ENCODE measurements around the gene ZCCHC7. TPM values are rescaled to one million over a fixed set of nuclear protein-coding genes. Genes with fewer than 3 reads are reported as not detected.
"Not testable (repeated sequence)": the region's sequence is repeated elsewhere in the genome, so short reads cannot be mapped to it uniquely, and the experiment has no call there.

The ZCCHC7 gene
- total RNA-seq, 1 donor from 2014 or later = 20.9 TPM

DNA sequence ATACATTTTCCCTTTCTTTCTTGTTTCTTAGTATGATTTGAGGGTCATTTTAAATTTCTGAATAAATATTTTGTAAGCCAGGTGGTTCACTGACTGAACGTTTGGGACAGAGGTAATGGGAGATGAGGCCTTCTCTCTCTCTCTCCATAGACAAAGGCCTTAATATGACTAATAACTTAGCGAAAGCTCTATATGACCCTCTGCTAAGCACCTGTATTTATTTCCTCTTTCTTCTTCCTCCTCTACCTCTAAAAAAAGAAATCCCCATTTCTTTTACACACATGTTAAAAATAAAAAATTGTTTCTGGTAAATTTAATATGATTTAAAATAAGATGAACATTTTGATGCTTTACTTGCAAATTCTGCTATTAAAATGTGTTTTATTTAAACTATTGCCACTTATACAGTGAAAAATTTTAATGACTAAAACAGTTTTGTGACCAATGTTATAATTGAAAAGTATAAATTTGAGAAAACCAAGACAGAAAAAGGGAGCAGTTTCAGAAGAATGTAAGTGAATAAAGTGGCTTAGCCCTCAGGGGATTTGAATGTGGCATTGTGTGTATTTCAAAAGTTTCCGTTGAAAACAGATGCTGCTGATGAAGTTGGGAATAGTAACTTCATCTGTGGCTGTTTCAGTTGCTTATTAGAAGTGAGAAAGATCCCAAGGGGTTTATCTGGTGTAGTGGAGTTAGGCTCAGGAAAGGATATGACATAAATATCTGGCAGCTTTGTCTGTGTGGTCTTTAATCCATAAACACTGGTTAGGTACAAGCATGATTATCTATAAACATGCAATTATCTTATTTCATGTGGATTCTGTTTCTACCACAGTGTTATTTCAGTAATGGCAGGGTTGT, 173.5 kb downstream of the ZCCHC7 start:
- DNase-seq (ENCODE audit: low read depth) = no peak

DNA sequence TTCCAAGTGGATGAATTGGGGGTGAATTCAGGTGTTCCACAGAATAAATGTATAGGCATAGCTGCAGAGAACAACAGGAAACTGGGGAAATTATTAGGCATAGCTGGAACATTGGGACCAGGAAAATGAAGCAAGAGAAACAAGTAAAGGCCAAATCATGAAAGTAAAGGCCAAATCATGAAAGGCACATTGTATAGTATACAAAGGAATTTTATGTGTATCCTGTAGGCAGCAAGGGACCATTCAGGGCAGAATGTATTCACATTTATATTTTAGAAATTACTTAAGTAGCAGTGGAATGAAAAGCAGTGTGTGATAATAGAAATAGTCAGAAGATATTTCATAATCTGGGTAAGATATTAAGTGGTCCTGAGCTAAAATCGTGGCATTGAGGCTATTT, 174.8 kb downstream of the ZCCHC7 start:
- DNase-seq (ENCODE audit: low read depth) = no peak

- DNase-seq (ENCODE audit: low read depth) = no peak
These were observed 175.4 kb downstream of the ZCCHC7 start for GRCh38 chr9:37295796-37296195.

GRCh38 chr9:37297592-37297991, 177.2 kb downstream of the ZCCHC7 start:
- DNase-seq (ENCODE audit: low read depth) = no peak

- DNase-seq (ENCODE audit: low read depth) = peak; percentile 30
These were observed 180.2 kb downstream of the ZCCHC7 start for GRCh38 chr9:37300620-37301019.

DNA sequence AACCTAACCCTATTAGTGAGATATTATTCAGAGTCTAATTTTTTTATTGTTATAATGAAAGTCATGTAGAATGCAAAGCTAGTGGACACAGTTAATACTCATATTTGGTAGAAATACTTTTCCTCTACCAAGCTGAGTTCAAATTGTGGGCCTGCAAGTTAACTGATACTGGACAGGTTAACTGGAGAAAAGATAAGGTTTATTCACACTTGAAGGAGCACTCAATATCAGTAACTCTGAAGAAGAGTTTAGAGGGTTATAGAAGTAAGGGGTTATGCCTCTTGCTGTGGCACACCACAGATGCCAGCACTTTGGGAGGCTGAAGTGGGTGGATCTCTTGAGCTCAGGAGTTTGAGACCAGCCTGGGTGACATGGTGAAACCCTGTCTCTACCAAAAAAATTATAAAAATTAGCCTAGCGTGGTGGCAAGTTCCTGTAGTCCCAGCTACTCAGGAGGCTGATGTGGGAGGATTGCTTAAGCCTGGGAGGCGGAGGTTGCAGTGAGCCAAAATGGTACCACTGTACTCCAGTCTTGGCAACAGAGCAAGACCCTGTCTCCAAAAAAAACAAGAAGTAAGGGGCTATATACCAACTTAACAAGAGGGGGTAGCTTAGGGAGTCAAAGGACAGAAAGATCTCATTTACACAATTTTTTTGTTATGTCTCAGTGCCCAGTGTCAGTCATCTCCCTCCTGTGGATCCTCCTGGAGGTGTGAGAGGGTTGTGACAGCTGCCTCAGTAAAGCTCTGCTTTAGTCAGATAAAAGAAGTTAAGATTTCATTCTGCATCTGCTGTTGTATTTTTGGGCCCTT, 180.9 kb downstream of the ZCCHC7 start:
- DNase-seq (ENCODE audit: low read depth) = no peak

- DNase-seq (ENCODE audit: low read depth) = no peak
These were observed 181.4 kb downstream of the ZCCHC7 start for GRCh38 chr9:37301854-37302172.

- DNase-seq (ENCODE audit: low read depth) = no peak
These were observed 181.9 kb downstream of the ZCCHC7 start for GRCh38 chr9:37302277-37302676.

- DNase-seq (ENCODE audit: low read depth) = not testable (repeated sequence)
These were observed 182.9 kb downstream of the ZCCHC7 start for GRCh38 chr9:37303272-37303671.

DNA sequence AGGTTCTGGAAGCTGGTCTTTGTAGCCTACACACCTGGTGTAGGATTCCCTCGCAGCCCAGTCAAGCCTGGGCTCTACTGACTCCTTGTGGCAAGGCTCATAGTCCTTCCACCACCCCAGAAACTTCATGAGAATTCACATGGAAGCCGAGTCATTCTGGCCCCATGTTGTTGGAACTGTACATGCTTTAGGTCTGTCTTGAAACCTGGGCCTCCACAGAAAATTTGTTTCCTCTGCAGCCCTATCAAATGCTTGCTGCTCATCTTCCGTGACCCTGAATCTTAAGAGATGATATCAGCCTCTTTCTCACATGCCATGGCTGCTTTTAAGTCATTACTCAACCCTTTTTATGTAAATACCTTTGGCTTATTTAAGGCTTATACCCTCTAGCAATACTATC, 188.8 kb downstream of the ZCCHC7 start:
- peak; percentile 12 for DNase-seq (ENCODE audit: low read depth)

DNA sequence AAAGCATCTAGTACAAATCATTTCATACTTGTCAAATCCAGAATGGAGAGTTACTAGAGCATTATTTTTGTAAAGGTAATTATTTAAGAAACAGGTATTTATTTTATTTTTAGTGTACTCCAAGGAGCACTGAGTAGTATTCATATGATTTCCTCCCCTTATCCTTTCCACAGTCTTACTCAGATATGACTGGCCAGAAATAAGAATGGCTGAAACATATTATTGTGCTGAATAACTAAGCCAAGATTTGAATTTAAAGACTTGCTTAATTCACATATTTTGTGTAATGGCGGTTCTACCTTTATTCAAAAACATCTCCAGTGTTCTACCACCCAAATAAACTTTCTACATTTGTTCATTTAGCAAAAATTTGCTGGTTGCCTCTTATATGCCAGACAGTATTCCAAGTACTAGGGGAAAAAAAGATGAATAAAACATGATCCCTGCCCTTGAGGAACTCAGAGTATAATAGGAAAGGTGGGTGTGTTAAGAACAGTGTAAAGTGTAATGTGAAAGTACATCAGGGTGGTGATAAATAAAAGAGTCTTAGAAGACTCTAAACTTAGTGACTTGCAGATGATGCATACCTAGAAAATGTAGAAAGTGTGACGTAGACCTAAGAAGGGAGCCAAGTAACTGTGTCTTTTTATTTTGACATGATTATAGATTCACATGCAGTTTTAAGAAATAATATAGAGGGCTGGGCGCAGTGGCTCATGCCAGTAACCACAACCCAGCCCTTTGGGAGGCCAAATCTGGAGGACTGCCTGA, 191.7 kb downstream of the ZCCHC7 start:
- peak; percentile 12 for DNase-seq (ENCODE audit: low read depth)

GRCh38 chr9:37324261-37324683, 203.9 kb downstream of the ZCCHC7 start:
- no peak for DNase-seq (ENCODE audit: low read depth)

- DNase-seq (ENCODE audit: low read depth) = no peak
These were observed 204.5 kb downstream of the ZCCHC7 start for GRCh38 chr9:37324691-37325490.

GRCh38 chr9:37325778-37326177, 205.4 kb downstream of the ZCCHC7 start:
- DNase-seq (ENCODE audit: low read depth) = peak; percentile 50

DNA sequence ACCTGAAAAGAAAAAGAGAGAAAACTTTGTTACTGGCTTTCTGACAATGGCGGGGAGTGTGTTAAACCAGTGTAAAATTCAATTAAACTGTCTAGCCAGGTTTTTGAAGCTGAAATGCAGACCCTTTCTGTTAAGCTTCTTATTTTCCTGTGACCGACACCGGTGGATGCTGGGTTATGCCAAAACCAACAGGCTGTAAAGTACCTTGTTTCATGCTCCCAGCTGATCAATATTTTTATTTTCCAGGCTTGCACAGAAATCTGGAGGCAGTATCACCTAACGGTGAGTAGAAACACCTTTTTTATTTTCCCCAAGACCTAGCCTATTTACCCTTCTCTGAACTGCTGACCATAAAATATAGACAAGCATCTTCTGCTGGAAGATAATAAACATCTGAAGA, 207.2 kb downstream of the ZCCHC7 start:
- no peak for DNase-seq (ENCODE audit: low read depth)

DNA sequence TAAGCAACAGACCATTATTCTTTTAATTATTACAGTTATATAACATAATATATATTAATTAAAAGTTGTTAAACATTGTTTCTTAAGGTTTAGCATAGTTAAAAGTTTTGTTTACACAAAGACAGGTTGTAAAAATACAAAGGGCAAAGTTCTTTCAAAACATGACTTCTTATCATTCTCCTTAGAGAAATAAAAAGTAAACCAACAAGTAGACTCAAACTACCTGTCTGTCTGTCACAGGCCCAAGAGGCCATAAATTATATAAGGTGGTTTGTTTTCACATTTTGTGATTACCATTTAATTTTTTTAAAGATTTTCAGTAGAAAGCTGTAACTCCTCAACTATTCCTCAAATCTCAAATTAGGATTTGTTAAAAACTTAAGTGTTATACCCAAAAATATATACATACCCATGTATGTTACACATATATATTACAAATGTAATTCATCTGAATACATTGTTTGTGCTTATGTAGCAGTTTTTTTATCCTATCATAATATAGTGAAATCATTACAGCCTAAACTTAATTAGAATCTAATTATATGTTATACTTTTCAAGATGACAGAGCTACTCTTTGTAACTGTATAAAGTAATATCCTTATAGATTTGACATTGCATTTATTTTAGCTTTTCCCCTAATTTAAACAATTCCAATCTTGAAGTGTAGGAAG, 208.3 kb downstream of the ZCCHC7 start:
- DNase-seq (ENCODE audit: low read depth) = no peak

DNA sequence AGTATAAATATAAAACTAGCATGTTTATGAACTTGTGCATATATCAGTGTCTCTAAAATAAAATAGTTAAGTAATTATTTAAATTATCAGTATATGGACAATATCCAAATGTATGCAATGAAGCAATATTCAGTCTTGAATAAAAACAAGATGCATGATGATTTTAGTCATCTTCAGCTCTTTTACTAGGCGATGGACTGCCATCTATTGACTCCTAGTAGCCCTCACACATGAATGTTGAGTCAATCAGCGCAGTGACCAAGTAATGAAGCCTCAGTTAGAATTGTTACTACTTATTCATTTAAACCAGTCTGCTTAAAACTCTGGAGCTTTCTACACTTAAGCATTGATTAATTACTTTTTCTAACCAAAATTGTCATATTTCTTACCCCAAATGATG, 209.2 kb downstream of the ZCCHC7 start:
- peak; percentile 45 for DNase-seq (ENCODE audit: low read depth)

- no peak for DNase-seq (ENCODE audit: low read depth)
These were observed 211.5 kb downstream of the ZCCHC7 start for GRCh38 chr9:37331871-37332270.

DNA sequence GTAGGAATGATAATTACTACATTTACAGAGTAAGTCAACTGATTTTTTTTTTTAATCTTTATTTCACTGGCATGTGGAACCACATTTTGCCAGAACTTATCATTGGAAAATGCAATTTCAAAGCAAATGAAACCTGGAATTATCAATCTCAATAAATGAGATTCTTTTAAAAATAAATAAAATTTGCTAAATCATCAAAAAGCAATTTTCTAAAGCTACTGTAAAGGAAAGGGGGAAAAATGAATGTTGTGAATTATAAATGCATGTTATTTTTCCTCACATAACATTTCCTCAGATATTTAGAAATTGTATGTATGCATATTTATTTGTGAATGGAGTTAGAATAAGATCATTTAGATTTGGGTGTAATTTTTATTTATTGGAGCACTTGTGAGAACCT, 212.2 kb downstream of the ZCCHC7 start:
- no peak for DNase-seq (ENCODE audit: low read depth)

DNA sequence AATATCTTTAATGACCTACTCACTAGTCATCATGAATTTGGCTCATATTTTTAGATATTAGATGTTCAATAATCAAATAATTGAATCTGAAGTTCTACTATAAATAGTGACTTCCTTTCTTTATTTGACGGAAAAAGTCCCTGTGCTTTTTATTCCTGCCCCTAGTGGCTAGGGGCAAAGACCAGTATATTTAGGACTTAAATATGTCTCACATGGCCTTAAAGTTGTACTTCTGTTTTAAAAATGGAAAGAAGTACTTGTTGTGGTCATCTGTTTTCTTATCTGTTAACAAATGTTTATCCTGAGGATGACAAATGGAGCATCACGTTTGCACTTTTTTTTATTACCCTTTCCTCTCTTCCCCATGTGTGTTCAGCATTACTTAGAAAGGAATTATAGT, 212.9 kb downstream of the ZCCHC7 start:
- DNase-seq (ENCODE audit: low read depth) = no peak

GRCh38 chr9:37335238-37335637, 214.9 kb downstream of the ZCCHC7 start:
- no peak for DNase-seq (ENCODE audit: low read depth)
